Effector memory CD8-positive, alpha-beta T cell (primary cell): Measurements from ENCODE around the gene PPIL1.

Source experiments
- ATAC-seq: fragments of 150-1000 bp; cut with Tn5 transposase; replicated peaks from 2 replicates; pipeline ENCODE4 v1.10.0; 2021; ENCODE audit warnings: mild to moderate bottlenecking, moderate library complexity
- DNase-seq, 3 experiments: peaks; one replicate each; pipeline ENCODE4 v3.0.0; 2021
- H3K27ac Mint-ChIP-seq, 2 donors: one replicate each; pipeline ENCODE4 v1.8.0; 2022; ENCODE audit warnings: mild to moderate bottlenecking in 2 of 2, mixed read lengths in 2 of 2, moderate library complexity in 2 of 2
- H3K27me3 Mint-ChIP-seq, 2 donors: one replicate each; pipeline ENCODE4 v1.8.0; 2022; ENCODE audit warnings: mixed read lengths in 2 of 2
- H3K36me3 Mint-ChIP-seq: one replicate; pipeline ENCODE4 v1.8.0; 2022; ENCODE audit warnings: mild to moderate bottlenecking, moderate library complexity, mixed read lengths; ENCODE audit not compliant: insufficient read depth
- H3K4me1 Mint-ChIP-seq, 2 donors: one replicate each; pipeline ENCODE4 v1.8.0; 2022; ENCODE audit warnings: low read depth in 2 of 2, mixed read lengths in 2 of 2
- H3K4me3 Mint-ChIP-seq, 2 donors: one replicate each; pipeline ENCODE4 v1.8.0; 2022; ENCODE audit warnings: mild to moderate bottlenecking in 2 of 2, mixed read lengths in 2 of 2, moderate library complexity in 2 of 2
- H3K9me3 Mint-ChIP-seq, 2 donors: one replicate each; pipeline ENCODE4 v1.8.0; 2022; ENCODE audit warnings: mixed read lengths in 2 of 2
- total RNA-seq, 9 experiments: gene quantifications; one replicate each; lab custom pipeline; 2026; lab: John Stamatoyannopoulos, UW

The PPIL1 gene
- 3.4 to 84.0 (median 21.8) reads per million in 9 experiments for total RNA-seq

DNA sequence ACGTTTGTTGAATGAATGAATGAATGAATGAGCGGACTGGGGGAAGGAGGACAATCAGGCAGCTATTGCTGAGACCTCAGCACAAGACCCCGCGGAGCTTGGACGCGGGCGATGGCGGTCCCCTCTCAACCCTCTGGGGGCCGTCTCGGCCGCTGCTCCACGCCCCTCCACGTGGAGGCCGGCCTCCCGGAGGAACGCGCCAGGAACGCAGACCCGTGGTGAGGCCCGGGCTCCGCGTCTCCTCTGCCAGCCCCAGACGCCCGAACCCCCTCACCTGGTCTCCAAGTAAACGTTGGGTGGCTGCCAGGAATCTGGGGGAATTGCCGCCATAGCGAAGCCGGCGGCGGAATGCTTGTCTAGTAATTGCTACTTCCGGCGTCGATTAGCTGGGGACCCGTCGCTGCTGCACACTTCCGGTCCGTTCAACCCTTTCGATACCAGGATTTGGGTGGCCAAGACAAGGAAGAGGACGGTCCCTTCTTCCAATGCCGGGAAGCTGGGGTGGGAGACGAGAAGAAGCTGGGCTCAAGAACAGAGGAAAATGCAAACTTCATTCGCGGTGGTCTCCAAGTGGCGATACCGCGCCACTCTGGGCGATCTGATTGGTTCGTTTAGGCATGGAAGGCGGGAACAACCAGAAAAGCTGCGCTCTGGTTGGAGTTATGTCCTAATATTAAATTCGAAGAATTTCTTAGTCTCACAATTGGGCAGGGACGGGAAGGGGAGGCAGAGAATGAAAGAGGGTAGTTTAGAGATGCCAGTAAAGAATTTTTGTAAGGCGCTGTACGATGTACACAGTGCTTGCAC lies at the start of gene PPIL1:
Gene PPIL1, minus strand, starts transcription at position 361 of the 807 bp plus-strand sequence. Its CDS starts 31 bp downstream, at position 330.
- ATAC-seq (peak; percentile 86), DNase-seq (peak; percentile 82 to 87 (median 83))
- peaks cover 14% of the 10 kb centered on the region for H3K36me3 Mint-ChIP-seq
- peak within 1 kb of the TSS; percentile 96 for H3K27ac Mint-ChIP-seq
- H3K9me3 Mint-ChIP-seq: no peaks in the 10 kb centered on the region
- peaks cover 20 to 29% of the 10 kb centered on the region in 2 donors for H3K4me1 Mint-ChIP-seq
- peak within 1 kb of the TSS; percentile 92 to 96 for H3K4me3 Mint-ChIP-seq
- peaks cover 19 to 25% of the 10 kb centered on the region in 2 donors for H3K27me3 Mint-ChIP-seq

DNA sequence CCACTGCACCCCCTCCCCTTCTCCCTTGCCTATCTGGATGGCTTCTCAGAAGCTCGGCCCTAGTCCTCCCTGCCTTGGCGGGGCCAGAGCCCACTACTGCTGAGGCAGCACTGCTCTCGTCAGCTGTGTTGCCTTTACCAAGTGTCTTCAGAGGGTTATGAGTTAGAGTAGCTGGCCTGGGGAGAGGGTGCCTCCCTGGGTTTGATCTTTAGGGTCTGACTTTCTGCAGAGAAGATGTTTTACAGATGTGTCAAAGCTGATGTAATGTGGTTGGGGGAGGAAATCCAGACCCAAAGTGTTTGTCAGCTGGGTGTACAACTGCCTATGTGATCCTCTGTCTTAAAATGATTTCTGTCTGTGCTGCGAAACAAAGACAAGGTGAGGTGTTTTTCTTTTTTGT lies 49.5 kb upstream of the PPIL1 start:
- Mint-ChIP-seq H3K4me3 (no peak overlapping the region), H3K27ac (peak overlapping the region; percentile 55 to 80), H3K27me3 (no peaks in the 10 kb centered on the region), H3K36me3 (peaks cover 19% of the 10 kb centered on the region), H3K4me1 (no peaks in the 10 kb centered on the region), H3K9me3 (no peaks in the 10 kb centered on the region)
- no peak for DNase-seq
- no peak for ATAC-seq

DNA sequence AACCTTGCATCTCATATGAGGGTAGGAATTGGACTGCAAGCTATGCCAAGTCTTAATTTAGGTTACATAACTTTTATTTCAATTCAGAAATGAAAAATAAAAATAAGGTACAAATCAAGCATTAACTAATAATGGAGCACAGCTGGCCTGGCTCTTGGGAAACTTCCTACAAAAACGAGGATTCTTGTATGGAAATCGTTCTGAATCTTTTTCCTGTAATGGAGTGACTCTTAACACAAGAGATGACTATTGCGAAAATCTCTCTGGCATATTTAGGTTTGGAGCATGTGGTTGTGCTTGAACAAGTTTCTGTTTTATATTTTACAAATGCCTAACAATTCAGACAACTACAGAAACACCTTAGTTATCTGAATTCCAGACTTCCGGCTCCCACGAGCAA lies 45.9 kb upstream of the PPIL1 start:
- Mint-ChIP-seq H3K4me3 (no peak overlapping the region), H3K27me3 (no peaks in the 10 kb centered on the region), H3K9me3 (no peaks in the 10 kb centered on the region), H3K27ac (peak overlapping the region in 1 of 2 donors; percentile 23), H3K36me3 (peaks cover 17% of the 10 kb centered on the region), H3K4me1 (no peaks in the 10 kb centered on the region)
- no peak for ATAC-seq
- DNase-seq: no peak

DNA sequence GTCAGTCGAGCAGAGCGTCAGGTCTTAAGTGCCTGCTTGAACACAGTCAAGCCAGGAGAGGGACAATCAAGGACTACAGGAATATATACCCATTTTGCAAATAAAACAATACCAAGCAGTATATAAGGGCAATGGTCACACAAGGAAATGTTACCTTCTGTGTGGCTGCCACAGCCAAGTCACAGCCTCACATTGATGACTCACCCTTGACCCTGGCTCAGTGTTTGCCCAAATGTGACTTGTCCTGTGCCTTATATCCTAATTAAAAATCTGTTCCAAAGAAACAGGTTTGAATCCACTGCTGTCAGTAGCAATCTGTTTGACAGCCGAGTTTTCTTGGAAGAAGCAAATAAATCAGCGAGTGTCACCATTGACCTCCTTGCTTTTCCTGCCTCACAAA lies 45.4 kb upstream of the PPIL1 start:
- H3K36me3 Mint-ChIP-seq: peaks cover 17% of the 10 kb centered on the region
- no peaks in the 10 kb centered on the region for H3K27me3 Mint-ChIP-seq
- DNase-seq (no peak), ATAC-seq (no peak)
- H3K27ac Mint-ChIP-seq: no peak overlapping the region
- no peak overlapping the region for H3K4me3 Mint-ChIP-seq
- H3K4me1 Mint-ChIP-seq: no peaks in the 10 kb centered on the region
- H3K9me3 Mint-ChIP-seq: no peaks in the 10 kb centered on the region

DNA sequence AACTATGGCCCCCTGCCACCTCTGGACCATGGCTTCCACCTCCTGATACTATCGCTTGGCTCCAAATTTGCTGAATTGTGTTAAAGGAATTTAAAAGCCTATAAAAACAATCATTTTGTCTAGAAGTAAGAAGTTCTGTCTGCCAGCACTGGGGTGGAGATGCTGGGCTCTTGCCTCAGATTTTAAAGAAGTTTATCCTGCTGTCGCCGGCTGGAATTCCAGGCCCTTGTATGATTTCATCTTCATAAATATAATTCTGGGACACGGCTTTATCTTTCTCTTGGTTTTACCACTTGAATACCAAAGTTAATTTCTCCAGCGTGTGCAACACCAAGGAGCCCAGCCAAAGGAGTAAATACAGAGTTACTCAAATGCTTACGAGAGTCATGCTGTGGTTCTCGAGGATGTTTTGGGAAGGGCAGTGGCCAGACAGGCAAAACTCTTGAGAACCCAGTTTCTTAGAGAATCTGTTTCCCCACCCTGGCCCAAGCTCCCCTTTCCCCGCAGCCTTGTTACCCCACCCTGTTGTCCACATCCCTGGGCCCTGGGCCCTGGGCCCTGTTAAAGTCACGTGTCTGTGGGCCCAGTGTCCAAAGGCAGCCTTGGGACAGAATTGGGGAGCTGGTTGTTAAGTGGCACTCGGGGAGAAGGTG lies 43.1 kb upstream of the PPIL1 start:
- DNase-seq (no peak), ATAC-seq (no peak)
- Mint-ChIP-seq H3K9me3 (no peaks in the 10 kb centered on the region), H3K4me1 (peaks cover 5 to 11% of the 10 kb centered on the region in 2 donors), H3K27ac (peak overlapping the region; percentile 28 to 59), H3K27me3 (no peaks in the 10 kb centered on the region), H3K4me3 (no peak overlapping the region), H3K36me3 (peaks cover 24% of the 10 kb centered on the region)

DNA sequence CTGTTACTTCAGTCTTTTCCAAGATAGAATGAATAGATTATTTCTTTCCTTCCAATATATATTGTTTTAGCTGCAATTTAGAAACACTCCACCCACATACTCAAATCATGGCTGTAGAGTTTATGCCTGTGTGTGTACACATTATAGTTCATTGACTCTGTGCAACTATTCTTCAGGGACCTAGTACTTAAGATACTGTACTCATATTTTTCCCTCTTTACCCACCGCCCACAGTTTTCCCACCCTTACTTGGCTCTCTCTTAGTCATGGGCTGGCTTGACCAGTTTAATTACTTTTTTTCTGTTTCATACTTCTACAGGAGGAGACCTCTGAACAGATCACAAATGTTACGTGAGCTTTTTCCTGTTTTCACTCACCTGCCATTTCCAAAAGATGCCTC lies 41.5 kb upstream of the PPIL1 start:
- Mint-ChIP-seq H3K27me3 (no peaks in the 10 kb centered on the region), H3K4me1 (peaks cover 17 to 22% of the 10 kb centered on the region in 2 donors), H3K27ac (peak overlapping the region in 1 of 2 donors; percentile 77), H3K36me3 (peaks cover 24% of the 10 kb centered on the region), H3K9me3 (no peaks in the 10 kb centered on the region), H3K4me3 (no peak overlapping the region)
- no peak for DNase-seq
- ATAC-seq: no peak

DNA sequence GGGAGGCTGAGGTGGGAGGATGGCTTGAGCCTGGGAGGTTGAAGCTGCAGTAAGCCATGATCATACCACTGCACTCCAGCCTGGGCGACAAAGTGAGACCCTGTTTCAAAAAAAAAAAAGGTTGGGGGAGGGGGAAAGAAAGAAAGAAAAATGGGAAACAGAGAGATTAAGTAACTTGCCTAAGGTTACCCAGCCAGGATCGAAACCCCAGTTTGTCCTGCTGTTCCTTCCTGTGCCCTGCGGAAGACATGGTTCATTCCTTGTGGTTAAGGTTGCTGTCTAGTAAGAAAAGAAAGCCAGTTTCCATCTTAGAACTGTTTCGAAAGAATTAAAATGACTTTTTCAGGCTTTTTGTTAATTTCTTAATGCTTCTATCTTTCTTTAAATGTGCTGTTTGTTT lies 41.0 kb upstream of the PPIL1 start:
- Mint-ChIP-seq H3K27ac (peak overlapping the region in 1 of 2 donors; percentile 77), H3K4me1 (peaks cover 17 to 22% of the 10 kb centered on the region in 2 donors), H3K9me3 (no peaks in the 10 kb centered on the region), H3K4me3 (no peak overlapping the region), H3K36me3 (peaks cover 24% of the 10 kb centered on the region), H3K27me3 (no peaks in the 10 kb centered on the region)
- ATAC-seq (no peak), DNase-seq (no peak)

DNA sequence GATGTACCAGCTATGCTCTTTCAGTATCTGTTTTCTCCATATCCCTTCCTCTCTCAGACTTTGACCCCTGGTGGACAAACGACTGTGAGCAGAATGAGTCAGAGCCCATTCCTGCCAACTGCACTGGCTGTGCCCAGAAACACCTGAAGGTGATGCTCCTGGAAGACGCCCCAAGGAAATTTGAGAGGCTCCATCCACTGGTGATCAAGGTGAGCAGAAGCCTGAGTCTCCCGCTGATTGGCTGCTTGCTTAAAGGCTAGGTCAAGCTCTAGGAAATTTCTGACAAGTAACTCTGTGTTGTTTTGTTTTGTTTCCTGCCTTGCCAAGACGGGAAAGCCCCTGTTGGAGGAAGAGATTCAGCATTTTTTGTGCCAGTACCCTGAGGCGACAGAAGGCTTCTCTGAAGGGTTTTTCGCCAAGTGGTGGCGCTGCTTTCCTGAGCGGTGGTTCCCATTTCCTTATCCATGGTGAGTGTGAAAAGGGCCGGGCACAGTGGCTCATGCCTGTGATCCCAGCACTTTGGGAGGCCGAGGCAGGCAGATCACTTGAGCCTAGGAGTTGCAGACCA lies 39.7 kb upstream of the PPIL1 start:
- no peak for ATAC-seq
- Mint-ChIP-seq H3K36me3 (peaks cover 21% of the 10 kb centered on the region), H3K4me3 (peak overlapping the region in 1 of 2 donors; percentile 21), H3K27me3 (no peaks in the 10 kb centered on the region), H3K9me3 (no peaks in the 10 kb centered on the region), H3K4me1 (peaks cover 17 to 22% of the 10 kb centered on the region in 2 donors), H3K27ac (peak overlapping the region in 1 of 2 donors; percentile 94)
- no peak for DNase-seq

DNA sequence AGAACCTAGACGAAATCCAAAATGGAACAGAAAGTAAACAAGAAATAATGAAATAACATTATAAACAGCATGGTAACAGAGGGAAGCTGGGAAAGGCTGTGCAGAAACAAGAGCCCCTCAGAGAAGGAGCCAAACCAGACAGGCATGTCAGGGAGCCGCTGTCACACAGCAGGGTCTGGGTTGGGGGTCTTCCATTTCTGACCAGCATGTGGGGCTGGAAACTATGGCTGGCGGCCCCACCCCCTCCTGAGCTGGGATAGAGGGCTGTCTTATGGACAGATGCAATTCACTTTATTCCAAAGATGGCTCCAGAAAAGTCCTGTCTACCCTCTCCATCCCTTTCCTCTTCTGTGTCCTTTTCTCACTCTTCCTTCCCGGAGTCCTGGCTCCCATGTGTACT lies 38.5 kb upstream of the PPIL1 start:
- Mint-ChIP-seq H3K4me1 (peaks cover 23% of the 10 kb centered on the region in 2 donors), H3K9me3 (no peaks in the 10 kb centered on the region), H3K36me3 (peaks cover 19% of the 10 kb centered on the region), H3K4me3 (peak overlapping the region; percentile 61 to 69), H3K27me3 (no peaks in the 10 kb centered on the region), H3K27ac (peak overlapping the region; percentile 85 to 94)
- DNase-seq (no peak), ATAC-seq (no peak)

DNA sequence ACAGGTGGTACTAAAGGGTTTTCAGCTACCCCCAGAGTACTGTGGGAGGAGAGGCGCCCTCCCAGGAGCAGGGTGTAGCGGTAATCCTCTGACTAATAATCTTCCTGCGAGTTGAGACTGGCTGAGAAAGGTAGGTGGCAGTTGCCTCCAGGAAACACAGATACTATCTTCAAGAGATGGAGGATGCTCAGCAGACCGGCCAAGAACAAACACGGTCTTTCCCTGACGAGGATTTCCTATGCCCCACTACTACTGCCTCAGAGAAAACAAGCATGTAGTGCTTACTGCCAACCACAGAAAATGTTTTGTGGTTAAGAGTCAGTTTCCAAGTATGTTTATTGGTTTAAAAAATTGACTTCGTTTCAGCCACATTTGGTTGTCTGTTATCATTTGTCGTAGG lies 38.0 kb upstream of the PPIL1 start:
- peak overlapping the region; percentile 61 to 69 for H3K4me3 Mint-ChIP-seq
- no peaks in the 10 kb centered on the region for H3K27me3 Mint-ChIP-seq
- peak overlapping the region; percentile 85 to 94 for H3K27ac Mint-ChIP-seq
- peaks cover 14% of the 10 kb centered on the region for H3K36me3 Mint-ChIP-seq
- ATAC-seq: peak; percentile 90
- peaks cover 24 to 28% of the 10 kb centered on the region in 2 donors for H3K4me1 Mint-ChIP-seq
- peak; percentile 11 to 31 (median 23) for DNase-seq
- H3K9me3 Mint-ChIP-seq: no peaks in the 10 kb centered on the region

DNA sequence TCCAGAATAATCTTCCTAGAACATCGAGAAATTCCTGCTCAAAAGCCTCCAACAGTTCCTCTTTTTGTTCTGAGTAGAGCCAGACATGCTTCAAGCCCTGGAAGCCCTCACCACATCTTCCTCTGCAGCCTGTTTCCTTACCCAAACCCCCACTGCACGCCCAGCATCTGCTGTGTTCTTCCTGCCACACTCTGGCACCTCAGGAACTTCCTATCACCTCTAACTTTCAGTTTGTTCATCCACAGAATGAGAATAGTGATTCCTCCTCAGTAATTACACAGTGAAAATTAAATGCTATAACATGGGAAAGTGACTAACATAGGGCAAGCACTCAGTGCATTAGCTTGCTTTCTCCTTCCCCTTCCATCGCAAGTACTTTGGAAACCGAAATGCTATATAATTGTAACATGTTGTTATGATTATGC lies 37.4 kb upstream of the PPIL1 start:
- ATAC-seq: peak; percentile 56
- H3K4me3 Mint-ChIP-seq: peak overlapping the region; percentile 61 to 69
- H3K27ac Mint-ChIP-seq: peak overlapping the region; percentile 85 to 94
- peaks cover 26 to 33% of the 10 kb centered on the region in 2 donors for H3K4me1 Mint-ChIP-seq
- peak in 2 of 3 experiments; percentile 6 to 12 for DNase-seq
- peaks cover 16% of the 10 kb centered on the region for H3K36me3 Mint-ChIP-seq
- H3K27me3 Mint-ChIP-seq: no peaks in the 10 kb centered on the region
- H3K9me3 Mint-ChIP-seq: no peaks in the 10 kb centered on the region

DNA sequence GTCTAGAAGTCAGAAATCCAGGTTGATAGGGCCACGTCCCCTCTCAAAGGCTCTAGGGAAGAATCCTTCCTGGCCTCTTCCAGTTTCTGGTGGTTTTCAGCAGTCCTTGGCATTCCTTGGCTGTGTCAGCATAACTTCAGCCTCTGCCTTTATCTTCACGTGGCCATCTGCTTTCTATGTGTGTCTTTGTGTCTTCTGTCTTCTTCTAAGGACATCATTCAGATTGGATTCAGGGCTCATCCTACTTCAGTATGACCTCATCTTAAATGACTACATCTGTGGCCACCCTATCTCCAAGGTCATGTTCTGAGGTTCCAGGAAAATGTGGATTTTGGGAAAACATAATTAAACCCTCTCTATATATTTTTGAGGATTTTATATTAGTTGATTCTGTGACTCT lies 34.1 kb upstream of the PPIL1 start:
- no peaks in the 10 kb centered on the region for H3K9me3 Mint-ChIP-seq

DNA sequence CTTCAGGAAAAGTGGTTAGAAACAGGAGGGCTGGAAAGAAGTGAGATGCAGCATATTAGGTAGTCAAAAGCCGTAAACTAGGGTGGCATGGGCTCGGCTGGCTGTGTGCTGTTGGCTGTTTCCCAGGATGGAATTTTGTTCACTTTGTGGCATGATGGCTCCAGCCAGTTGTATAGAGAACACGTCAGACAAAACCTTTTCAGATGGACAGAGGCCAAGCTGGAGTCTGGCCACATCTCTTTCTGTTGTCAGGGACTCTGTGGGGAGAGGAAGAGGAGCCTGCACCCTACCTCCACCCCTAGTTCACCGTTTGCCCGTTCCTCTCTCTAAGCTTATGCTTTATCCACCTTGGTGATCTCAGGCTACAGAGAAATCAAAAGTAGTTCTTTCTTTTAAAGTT lies 33.2 kb upstream of the PPIL1 start:
- Mint-ChIP-seq H3K27me3 (no peaks in the 10 kb centered on the region), H3K27ac (peak overlapping the region in 1 of 2 donors; percentile 59)

More for the DNA sequence above, 34.1 kb upstream of the PPIL1 start:
- no peak overlapping the region for H3K27ac Mint-ChIP-seq
- no peak overlapping the region for H3K4me3 Mint-ChIP-seq
- H3K36me3 Mint-ChIP-seq: peaks cover 34% of the 10 kb centered on the region
- ATAC-seq: no peak
- DNase-seq: no peak
- no peaks in the 10 kb centered on the region for H3K27me3 Mint-ChIP-seq
- H3K4me1 Mint-ChIP-seq: peaks cover 22 to 42% of the 10 kb centered on the region in 2 donors

More for the DNA sequence above, 33.2 kb upstream of the PPIL1 start:
- Mint-ChIP-seq H3K9me3 (no peaks in the 10 kb centered on the region), H3K36me3 (peaks cover 44% of the 10 kb centered on the region), H3K4me1 (peaks cover 16 to 38% of the 10 kb centered on the region in 2 donors), H3K4me3 (no peak overlapping the region)
- no peak for DNase-seq
- no peak for ATAC-seq
